Natural killer cell (primary cell): Measurements from ENCODE around the gene ITGA2. TPM values are rescaled to one million over a fixed set of nuclear protein-coding genes. Genes with fewer than 3 reads are reported as not detected.

ENCODE experiments used
- ATAC-seq, 3 donors: fragments of 150-1000 bp in 2 of 3; fragments of 200-7000 bp in 1 of 3; cut with Tn5 transposase; 1 replicate in 1 of 3; 2 replicates in 2 of 3; pipeline ENCODE4 v1.10.0; 2021; ENCODE audit warnings: mild to moderate bottlenecking in 2 of 3, moderate library complexity in 2 of 3
- DNase-seq, 2 donors: peaks; one replicate each; pipeline versions ENCODE4 v3.0.0 to v3.0.0-alpha.2; 2013 to 2021; ENCODE audit warnings: mixed read lengths in 1 of 2
- H3K27ac ChIP-seq: one replicate; pipeline ENCODE4 v1.5.1; 2013; ENCODE audit warnings: mild to moderate bottlenecking, low read length
- H3K27me3 ChIP-seq: one replicate; pipeline ENCODE4 v1.6.1; 2013; ENCODE audit warnings: low read length; ENCODE audit not compliant: control insufficient read depth, insufficient read depth
- H3K36me3 ChIP-seq: one replicate; pipeline ENCODE4 v1.6.1; 2013; ENCODE audit warnings: low read length; ENCODE audit not compliant: control insufficient read depth, insufficient read depth
- H3K4me1 ChIP-seq: one replicate; pipeline ENCODE4 v1.6.1; 2013; ENCODE audit warnings: low read length; ENCODE audit not compliant: control insufficient read depth, insufficient read depth
- H3K4me3 ChIP-seq: one replicate; pipeline ENCODE4 v1.5.1; 2013; ENCODE audit warnings: low read length
- H3K9me3 ChIP-seq: one replicate; pipeline ENCODE4 v1.6.1; 2013; ENCODE audit warnings: low read length; ENCODE audit not compliant: control insufficient read depth, insufficient read depth
- H3K27ac Mint-ChIP-seq, 2 donors: one replicate each; pipeline ENCODE4 v1.8.0; 2022; ENCODE audit warnings: mild to moderate bottlenecking in 2 of 2, mixed read lengths in 2 of 2, moderate library complexity in 1 of 2
- H3K27me3 Mint-ChIP-seq, 2 donors: one replicate each; pipeline ENCODE4 v1.8.0; 2022; ENCODE audit warnings: low read depth in 2 of 2, mixed read lengths in 2 of 2
- H3K36me3 Mint-ChIP-seq: one replicate; pipeline ENCODE4 v1.8.0; 2022; ENCODE audit warnings: mixed read lengths
- H3K4me1 Mint-ChIP-seq, 2 donors: one replicate each; pipeline ENCODE4 v1.8.0; 2022; ENCODE audit warnings: mixed read lengths in 2 of 2
- H3K4me3 Mint-ChIP-seq: one replicate; pipeline ENCODE4 v1.8.0; 2022; ENCODE audit warnings: mild to moderate bottlenecking, moderate library complexity, mixed read lengths
- H3K9me3 Mint-ChIP-seq, 2 donors: one replicate each; pipeline ENCODE4 v1.8.0; 2022; ENCODE audit warnings: mixed read lengths in 2 of 2
- CTCF ChIP-seq: fragments of 200-600 bp; IDR thresholded peaks from one replicate; pipeline ENCODE4 v1.8.0; 2022; ENCODE audit warnings: antibody characterized with exemption
- WGBS: methylation state at CpG from one replicate; pipeline ENCODE4 v1.1.7; 2013; ENCODE audit warnings: missing lambda C conversion rate; ENCODE audit not compliant: insufficient coverage; 5-methylcytosine and 5-hydroxymethylcytosine counted together
- intact Hi-C: fragments of 100-400 bp; cut with micrococcal nuclease; formaldehyde crosslinking; loops from one replicate; pipeline ENCODE4 v1.14.2; 2022
- total RNA-seq, 4 donors: library from RNA; stranded (reverse); fragments of 120-200 nt in 1 of 4; gene quantifications; one replicate each; pipeline versions ENCODE4 v1.2.3 to v1.2.4, GENCODE V29; 2013 to 2022

Gene ITGA2
- total RNA-seq, 3 donors from 2014 or later (not counting 1 experiment from before 2014, with no cell fraction given): 0.11 to 0.26 (median 0.20) TPM

- intact Hi-C loops: no loop called here
- H3K27me3 ChIP-seq: no peaks in the 10 kb centered on the region
- H3K36me3 ChIP-seq: no peaks in the 10 kb centered on the region
- Mint-ChIP-seq H3K4me3 (no peak overlapping the region), H3K27ac (no peak overlapping the region), H3K36me3 (no peaks in the 10 kb centered on the region), H3K9me3 (no peaks in the 10 kb centered on the region), H3K4me1 (peaks cover 6 to 7% of the 10 kb centered on the region in 2 donors), H3K27me3 (no peaks in the 10 kb centered on the region)
- 74% methylated on average over 2 of the region's 2 CpGs for WGBS
- H3K4me1 ChIP-seq: no peaks in the 10 kb centered on the region
- no peak overlapping the region for H3K27ac ChIP-seq
- DNase-seq: peak in 1 of 2 donors; percentile 11
- no peak overlapping the region for H3K4me3 ChIP-seq
- ATAC-seq: no peak
- H3K9me3 ChIP-seq: no peaks in the 10 kb centered on the region
- peak; percentile 15 for TF ChIP-seq CTCF
Measured at GRCh38 chr5:53035868-53036381, 46.8 kb downstream of the ITGA2 start.

DNA sequence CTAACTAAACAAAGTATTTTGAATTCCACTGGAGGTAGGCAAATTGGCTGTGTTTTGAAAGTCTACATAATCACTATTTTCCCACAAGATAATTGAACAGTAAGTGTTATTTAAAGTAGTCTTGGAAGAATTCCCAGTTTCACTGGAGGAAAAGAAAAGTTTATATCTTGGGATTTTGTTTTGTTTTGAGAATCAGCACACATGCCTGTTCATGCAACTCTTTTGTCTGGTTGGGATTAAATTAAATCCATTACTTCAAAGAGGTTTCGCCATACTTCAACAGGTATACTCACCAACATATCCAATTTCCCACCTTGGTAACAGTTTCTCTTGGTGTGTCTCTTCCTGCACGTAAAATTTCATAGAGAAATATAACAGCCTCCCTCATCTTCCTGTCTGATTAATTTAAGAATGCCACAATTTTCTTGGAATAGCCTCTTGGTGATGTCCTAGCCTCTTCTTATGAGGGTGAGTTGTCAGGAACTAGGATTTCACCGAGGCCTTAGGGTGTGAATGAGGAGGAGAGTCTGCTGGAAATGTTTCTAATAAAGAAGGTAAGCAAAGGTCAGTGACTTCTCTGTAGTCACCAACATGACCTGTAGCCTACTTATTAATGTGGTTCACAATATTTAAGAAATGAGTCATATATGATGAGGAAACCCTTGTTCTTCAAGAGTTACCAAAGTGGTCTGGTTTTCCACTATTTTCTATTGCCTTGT, 48.1 kb downstream of the ITGA2 start:
- Mint-ChIP-seq H3K4me3 (no peak overlapping the region), H3K27me3 (no peaks in the 10 kb centered on the region), H3K27ac (no peak overlapping the region), H3K4me1 (peaks cover 12 to 13% of the 10 kb centered on the region in 2 donors), H3K9me3 (no peaks in the 10 kb centered on the region), H3K36me3 (no peaks in the 10 kb centered on the region)
- H3K9me3 ChIP-seq: no peaks in the 10 kb centered on the region
- no peak overlapping the region for H3K4me3 ChIP-seq
- no peak for TF ChIP-seq CTCF
- 80% methylated on average over 3 of the region's 3 CpGs for WGBS
- intact Hi-C loops: no loop called here
- no peak for ATAC-seq
- H3K27ac ChIP-seq: no peak overlapping the region
- no peak for DNase-seq
- H3K27me3 ChIP-seq: no peaks in the 10 kb centered on the region
- H3K4me1 ChIP-seq: no peaks in the 10 kb centered on the region
- no peaks in the 10 kb centered on the region for H3K36me3 ChIP-seq

DNA sequence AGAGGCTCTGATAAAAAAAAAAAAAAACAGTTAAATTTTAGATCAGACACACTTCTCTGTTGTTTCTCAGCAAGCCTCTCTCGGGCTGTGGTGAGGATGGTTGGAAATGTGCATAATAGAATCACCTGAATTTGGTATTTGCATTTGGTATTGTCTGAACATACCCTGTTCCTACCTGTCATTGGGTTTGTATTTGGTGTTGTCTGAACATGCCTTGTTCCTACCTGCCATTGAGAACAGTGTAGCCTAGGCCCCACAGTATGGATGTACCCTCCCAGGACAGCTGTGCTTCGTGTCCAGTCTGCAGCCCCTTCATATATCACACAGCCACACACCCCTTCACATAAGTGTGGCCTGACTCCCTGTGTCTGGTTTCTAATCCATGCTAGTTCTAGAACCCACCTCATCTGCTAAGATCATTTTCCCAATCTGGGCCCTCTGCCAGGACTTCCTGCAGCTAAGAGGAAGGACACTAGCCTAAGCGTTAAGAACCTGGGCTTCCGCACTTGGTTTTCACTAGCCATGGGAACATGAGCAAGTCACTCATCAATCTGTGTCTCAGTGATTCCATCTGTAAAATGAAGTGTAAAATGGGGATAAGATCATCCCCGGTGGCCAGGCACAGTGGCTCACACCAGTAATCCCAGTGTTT, 49.2 kb downstream of the ITGA2 start:
- H3K27ac ChIP-seq: no peak overlapping the region
- H3K9me3 ChIP-seq: no peaks in the 10 kb centered on the region
- H3K4me1 ChIP-seq: no peaks in the 10 kb centered on the region
- TF ChIP-seq CTCF: no peak
- Mint-ChIP-seq H3K27me3 (no peaks in the 10 kb centered on the region), H3K36me3 (no peaks in the 10 kb centered on the region), H3K9me3 (no peaks in the 10 kb centered on the region), H3K4me3 (no peak overlapping the region), H3K27ac (no peak overlapping the region), H3K4me1 (peaks cover 12 to 13% of the 10 kb centered on the region in 2 donors)
- no peak overlapping the region for H3K4me3 ChIP-seq
- 89% methylated on average over 5 of the region's 5 CpGs for WGBS
- H3K36me3 ChIP-seq: no peaks in the 10 kb centered on the region
- intact Hi-C loops: no loop called here
- ATAC-seq (no peak), DNase-seq (no peak)
- H3K27me3 ChIP-seq: no peaks in the 10 kb centered on the region
